ENCODE results near the gene TUNAR.
"Not testable (repeated sequence)": the region's sequence is repeated elsewhere in the genome, so short reads cannot be mapped to it uniquely, and the experiment has no call there.

Gene TUNAR

GRCh38 chr14:95920769-95921438 lies 44.3 kb downstream of the TUNAR start:
- no peak for DNase-seq

GRCh38 chr14:95922080-95922479 lies 45.4 kb downstream of the TUNAR start:
- no peak for DNase-seq

- DNase-seq, result no peak
These were observed 52.1 kb downstream of the TUNAR start for GRCh38 chr14:95928751-95929150.

- DNase-seq, result no peak
These were observed 54.8 kb downstream of the TUNAR start for GRCh38 chr14:95931384-95931783.

GRCh38 chr14:95935228-95935822 lies 58.7 kb downstream of the TUNAR start:
- no peak for DNase-seq

GRCh38 chr14:95936041-95936440 lies 59.4 kb downstream of the TUNAR start:
- DNase-seq, result no peak

GRCh38 chr14:95939335-95939734 lies 62.7 kb downstream of the TUNAR start:
- no peak for DNase-seq

- no peak for DNase-seq
These were observed 65.3 kb downstream of the TUNAR start for GRCh38 chr14:95941897-95942296.

- DNase-seq, result no peak
These were observed 67.1 kb downstream of the TUNAR start for GRCh38 chr14:95943699-95944098.

- no peak for DNase-seq
These were observed 67.8 kb downstream of the TUNAR start for GRCh38 chr14:95944462-95944861.

- no peak for DNase-seq
These were observed 70.2 kb downstream of the TUNAR start for GRCh38 chr14:95946867-95947266.

- DNase-seq, result no peak
These were observed 71.9 kb downstream of the TUNAR start for GRCh38 chr14:95948558-95948981.

GRCh38 chr14:95951359-95951758 lies 74.7 kb downstream of the TUNAR start:
- no peak for DNase-seq

GRCh38 chr14:95953111-95953724 lies 76.6 kb downstream of the TUNAR start:
- DNase-seq, result no peak

- no peak for DNase-seq
These were observed 80.2 kb downstream of the TUNAR start for GRCh38 chr14:95956601-95957460.

GRCh38 chr14:95958105-95958504 lies 81.5 kb downstream of the TUNAR start:
- DNase-seq, result no peak

- no peak for DNase-seq
These were observed 82.7 kb downstream of the TUNAR start for GRCh38 chr14:95959317-95959716.

- DNase-seq, result no peak
These were observed 84.8 kb downstream of the TUNAR start for GRCh38 chr14:95961481-95961880.

- DNase-seq, result no peak
These were observed 88.3 kb downstream of the TUNAR start for GRCh38 chr14:95964901-95965300.

GRCh38 chr14:95968048-95968447 lies 91.4 kb downstream of the TUNAR start:
- DNase-seq, result not testable (repeated sequence)

Measured in stimulated activated CD4-positive, alpha-beta T cell treated with anti-CD3 and anti-CD28 coated beads, Interleukin-1b, Interleukin-23, amount 100 ng/mL, for 48 hours (primary cell).